GM21381 (cell line): Measurements from ENCODE around the gene CREBL2.
"Not testable (repeated sequence)": the region's sequence is repeated elsewhere in the genome, so short reads cannot be mapped to it uniquely, and the experiment has no call there.

ENCODE experiments used
- ATAC-seq: cut with Tn5 transposase; IDR thresholded peaks from one replicate; pipeline ENCODE4 v1.9.1; 2021; ENCODE audit warnings: mild to moderate bottlenecking, moderate library complexity; ENCODE audit not compliant: unreplicated experiment

Gene CREBL2

GRCh38 chr12:12596598-12596997 is 15.1 kb upstream of the CREBL2 start:
- ATAC-seq, result not testable (repeated sequence)

DNA sequence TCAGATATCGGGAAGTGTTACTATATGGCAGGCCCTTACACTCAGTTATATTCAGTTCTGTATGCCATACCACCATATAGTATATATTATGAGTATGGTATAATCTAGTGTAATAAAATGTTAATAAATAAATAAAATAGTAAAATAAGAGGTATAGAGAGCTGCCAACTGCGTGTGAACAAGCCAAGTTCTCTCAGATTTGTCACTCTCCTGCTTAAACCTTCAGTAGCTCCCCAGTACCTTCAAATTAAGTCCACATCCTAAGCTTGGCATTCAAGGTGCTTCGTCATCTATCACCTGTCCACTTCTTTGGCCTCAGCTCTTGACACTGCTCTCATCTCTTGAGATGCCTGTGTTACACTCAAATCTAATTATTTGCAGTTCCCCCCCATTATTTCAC is 12.8 kb upstream of the CREBL2 start:
- no peak for ATAC-seq

- ATAC-seq, result no peak
These were observed 11.7 kb upstream of the CREBL2 start for GRCh38 chr12:12599750-12600643.

DNA sequence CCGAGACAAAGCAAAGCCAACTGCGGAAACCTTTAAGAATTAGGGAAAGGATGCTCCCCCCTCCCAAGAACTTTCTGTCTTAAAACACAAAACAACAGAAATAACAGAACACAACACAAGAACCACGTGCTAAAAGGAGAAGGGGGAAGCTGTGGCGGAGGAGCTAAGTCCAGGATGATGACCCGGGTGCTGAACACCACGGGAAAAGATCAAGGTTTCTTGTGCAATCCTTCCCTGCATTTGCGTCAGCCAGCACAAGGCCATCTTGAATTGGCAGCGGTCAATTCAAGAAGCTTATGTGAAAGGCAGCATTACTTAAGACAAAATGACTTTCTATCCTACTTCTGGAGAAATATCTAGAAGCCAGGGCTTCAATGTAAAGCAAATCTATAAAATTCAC is 11.0 kb upstream of the CREBL2 start:
- ATAC-seq, result no peak

DNA sequence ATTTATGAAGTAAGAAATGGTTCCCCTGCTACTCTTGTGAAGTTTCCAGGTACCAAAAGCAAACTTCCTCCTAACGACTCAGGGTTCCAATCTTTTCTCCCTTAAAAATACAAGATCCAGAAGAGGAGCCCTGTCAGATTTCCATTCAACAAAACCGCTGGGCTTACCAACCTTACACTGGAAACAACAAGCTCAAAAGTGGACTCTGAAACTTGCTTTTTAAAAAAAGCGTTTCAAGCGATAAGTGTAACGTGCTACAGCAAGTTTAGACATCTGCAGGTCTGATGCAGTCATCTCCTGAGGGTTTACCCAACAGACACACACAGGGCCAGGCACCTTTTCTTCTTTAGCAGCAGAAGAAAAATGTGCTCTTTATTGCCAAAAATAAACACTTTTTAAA is 6.9 kb upstream of the CREBL2 start:
- ATAC-seq, result no peak

- ATAC-seq, result no peak
These were observed 4.7 kb upstream of the CREBL2 start for GRCh38 chr12:12606781-12607589.

GRCh38 chr12:12608557-12608957 is 3.1 kb upstream of the CREBL2 start:
- ATAC-seq, result no peak

DNA sequence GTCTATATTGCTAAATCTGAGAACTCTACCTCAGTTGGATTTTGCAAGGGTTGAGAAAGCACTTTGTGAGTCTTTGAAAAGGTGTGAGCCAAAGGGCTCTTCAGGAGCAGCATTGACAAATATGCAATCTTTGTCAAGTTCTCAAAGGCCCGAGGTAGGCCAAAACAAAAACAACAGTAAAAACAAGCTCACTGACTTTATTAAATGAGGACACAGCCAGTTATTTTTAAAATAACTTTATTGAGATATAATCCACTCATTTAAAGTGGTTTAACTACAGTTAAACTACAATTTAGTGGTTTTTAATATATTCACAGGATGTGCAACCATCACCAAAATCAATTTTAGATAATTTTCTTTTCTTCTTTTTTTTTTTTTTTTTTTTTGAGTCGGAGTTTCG is 2.0 kb upstream of the CREBL2 start:
- ATAC-seq, result no peak

DNA sequence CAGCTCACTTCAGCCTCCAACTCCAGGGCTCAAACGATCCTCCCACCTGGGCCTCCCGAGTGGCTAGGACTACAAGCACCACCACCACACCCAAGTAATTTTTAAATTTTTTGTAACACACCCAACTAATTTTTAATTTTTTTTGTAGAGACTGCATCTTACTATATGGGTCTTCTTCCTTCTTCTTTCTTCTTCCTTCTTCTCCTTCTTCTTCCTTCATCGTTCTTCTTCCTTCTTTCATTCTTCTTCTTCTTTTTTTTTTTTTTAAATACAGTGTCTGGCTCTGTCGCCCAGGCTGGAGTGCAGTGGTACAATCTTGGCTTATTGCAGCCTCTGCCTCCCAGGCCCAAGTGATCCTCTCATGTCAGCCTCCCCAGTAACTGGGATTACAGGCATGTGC is 965 bp upstream of the CREBL2 start:
- no peak for ATAC-seq

GRCh38 chr12:12612358-12612757 is 682 bp downstream of the CREBL2 start:
- ATAC-seq, result no peak

- no peak for ATAC-seq
These were observed 1.7 kb downstream of the CREBL2 start for GRCh38 chr12:12613344-12613743.

- no peak for ATAC-seq
These were observed 2.7 kb downstream of the CREBL2 start for GRCh38 chr12:12614342-12614741.

GRCh38 chr12:12616512-12617310 is 5.0 kb downstream of the CREBL2 start:
- ATAC-seq, result no peak

- ATAC-seq, result not testable (repeated sequence)
These were observed 6.4 kb downstream of the CREBL2 start for GRCh38 chr12:12618064-12618463.

- no peak for ATAC-seq
These were observed 9.1 kb downstream of the CREBL2 start for GRCh38 chr12:12620730-12621315.

- no peak for ATAC-seq
These were observed 10.7 kb downstream of the CREBL2 start for GRCh38 chr12:12622418-12622817.

- no peak for ATAC-seq
These were observed 12.9 kb downstream of the CREBL2 start for GRCh38 chr12:12624498-12624992.

- no peak for ATAC-seq
These were observed 14.8 kb downstream of the CREBL2 start for GRCh38 chr12:12626471-12626870.

DNA sequence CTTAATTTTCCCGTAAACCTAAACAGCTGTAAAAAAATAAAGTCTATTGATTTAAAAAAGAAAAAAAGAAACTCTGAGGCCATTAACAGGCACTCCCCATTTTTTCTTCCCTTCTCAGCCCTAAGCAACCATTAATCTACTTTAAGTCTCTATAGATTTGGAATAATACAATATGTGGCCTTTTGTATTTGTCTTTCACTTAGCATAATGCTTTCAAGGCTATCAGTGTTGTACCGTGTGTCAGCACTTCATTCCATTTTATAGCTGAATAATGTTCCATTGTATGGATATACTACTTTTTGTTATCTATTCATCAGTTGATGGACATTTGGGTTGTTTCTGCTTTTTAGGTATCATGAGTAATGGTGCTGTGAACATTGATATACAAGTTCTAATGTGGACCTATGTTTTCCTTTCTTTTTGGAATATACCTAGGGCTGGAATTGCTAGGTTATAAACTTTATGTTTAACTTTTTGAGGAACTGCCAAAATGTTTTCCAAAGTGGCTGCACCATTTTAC is 15.7 kb downstream of the CREBL2 start:
- no peak for ATAC-seq

- ATAC-seq, result no peak
These were observed 16.3 kb downstream of the CREBL2 start for GRCh38 chr12:12628013-12628412.
